NCI-H774 (cell line): ENCODE results near the gene COL4A4.
"Not testable (repeated sequence)": the region's sequence is repeated elsewhere in the genome, so short reads cannot be mapped to it uniquely, and the experiment has no call there.

Source experiments
- DNase-seq: peaks from one replicate; lab custom pipeline; 2025; lab: John Stamatoyannopoulos, UW

The COL4A4 gene

GRCh38 chr2:227115761-227116160 is 48.2 kb downstream of the COL4A4 start:
- no peak for DNase-seq

DNA sequence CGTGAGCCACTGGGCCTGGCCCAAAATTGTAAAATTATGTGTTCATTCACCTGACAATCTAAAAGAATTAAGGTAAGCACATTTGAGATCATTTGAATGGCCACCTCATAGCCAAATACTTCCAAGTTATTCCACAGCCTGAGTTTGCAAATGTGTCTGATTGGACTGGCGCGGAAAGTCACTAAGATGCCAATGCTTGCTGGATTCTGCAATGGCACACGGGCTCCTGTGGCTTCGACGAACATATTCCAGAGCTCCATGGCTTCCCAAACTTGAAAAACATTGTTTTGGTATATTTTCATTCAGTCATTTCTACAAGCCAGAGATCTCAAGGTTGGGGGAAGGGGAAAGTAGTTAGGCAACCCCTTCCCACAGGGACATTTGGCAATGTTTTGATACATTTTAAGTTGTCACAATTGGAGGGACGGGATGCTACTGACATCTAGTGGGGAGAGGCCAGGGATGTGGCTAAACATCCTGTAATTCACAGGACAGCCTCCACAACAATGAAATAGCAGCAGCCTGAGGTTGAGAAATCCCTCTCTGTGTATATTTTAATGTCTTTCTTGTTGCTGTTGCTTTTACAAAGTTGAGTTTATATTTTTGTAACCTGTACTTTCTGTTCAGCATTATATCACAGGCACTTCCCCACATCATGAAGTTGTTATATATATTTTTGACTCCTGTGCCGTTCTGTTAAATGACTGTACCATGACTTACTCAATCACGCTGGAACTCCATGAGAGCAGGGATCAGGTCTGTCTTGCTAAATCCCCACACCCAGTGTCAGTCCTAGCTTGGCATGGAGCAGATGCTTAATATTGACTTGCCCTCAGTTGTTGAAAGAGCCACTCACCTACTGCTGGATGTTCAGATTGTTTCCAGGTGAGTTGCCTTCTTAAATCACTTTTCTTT is 56.9 kb downstream of the COL4A4 start:
- DNase-seq: peak; percentile 9

- DNase-seq: peak; percentile 32
Observed at GRCh38 chr2:227103583-227103982, 60.4 kb downstream of the COL4A4 start.

- DNase-seq: no peak
Observed at GRCh38 chr2:227099340-227099739, 64.7 kb downstream of the COL4A4 start.

DNA sequence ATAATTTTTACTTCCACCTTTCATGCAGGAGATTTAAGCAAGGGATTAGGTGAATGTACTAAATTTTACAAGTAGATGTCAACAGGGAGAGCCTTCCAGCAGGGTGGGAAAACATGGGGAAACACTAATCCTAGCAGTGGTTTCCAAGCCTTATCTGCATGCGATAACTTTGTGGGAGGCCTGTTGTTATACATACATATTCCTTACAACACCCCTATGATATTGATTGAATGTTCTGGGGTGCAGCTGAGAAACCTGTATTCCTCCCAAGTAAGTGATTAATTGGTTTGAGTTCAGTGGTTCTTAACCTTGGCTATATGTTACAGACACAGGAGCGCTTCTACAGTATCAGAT is 65.9 kb downstream of the COL4A4 start:
- DNase-seq: no peak

DNA sequence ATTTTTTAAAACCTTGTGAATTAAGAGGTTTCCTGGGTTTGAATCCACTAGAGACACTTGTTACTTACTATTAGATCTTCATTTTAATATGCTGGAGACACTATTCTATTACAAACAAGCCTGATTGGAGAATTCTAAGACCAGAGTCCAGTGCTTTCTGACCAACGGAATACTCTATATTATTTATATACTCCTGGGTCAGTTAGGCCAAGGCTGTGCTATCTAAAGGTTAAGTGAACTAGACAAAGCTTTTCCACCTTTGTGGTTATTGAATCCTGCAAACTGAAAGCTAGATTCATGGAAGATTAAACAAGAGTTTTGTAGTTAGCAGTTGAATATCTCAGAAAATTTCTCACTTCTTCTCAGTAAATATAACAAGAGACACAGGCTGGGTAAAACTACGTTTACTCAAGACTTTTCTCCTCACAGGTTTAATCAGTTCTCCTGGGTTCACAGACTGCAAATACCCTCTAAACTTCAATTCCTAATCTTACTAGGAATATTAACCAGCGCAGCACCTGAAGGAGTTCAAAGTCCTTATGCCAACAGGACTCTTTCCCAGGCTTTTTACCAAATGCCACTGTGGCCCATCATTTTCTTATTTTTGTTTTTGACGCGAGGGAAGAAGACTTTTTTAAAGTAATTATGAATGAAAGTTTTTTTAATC is 66.4 kb downstream of the COL4A4 start:
- DNase-seq: no peak

- DNase-seq: no peak
Observed at GRCh38 chr2:227095346-227095745, 68.7 kb downstream of the COL4A4 start.

DNA sequence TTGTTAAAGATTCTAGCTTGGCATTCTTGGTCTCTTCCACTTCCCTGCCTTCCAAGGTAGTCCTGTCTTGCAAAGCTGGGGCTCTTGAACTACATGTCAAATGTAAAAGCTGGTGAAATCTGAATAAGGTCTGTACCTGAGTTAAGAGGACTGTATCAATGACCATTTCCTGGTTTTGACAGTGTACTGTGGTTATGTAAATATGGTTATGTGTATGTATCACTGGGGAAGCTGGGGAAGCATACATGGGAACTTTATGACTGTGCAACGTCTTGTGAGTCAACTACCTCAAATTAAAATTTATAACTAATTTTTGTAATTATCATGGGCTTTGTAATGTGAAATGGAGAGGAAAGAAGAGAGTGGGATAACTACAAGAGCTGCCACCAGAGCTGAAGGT is 81.7 kb downstream of the COL4A4 start:
- no peak for DNase-seq

- DNase-seq: no peak
Observed at GRCh38 chr2:227079726-227080125, 84.3 kb downstream of the COL4A4 start.

DNA sequence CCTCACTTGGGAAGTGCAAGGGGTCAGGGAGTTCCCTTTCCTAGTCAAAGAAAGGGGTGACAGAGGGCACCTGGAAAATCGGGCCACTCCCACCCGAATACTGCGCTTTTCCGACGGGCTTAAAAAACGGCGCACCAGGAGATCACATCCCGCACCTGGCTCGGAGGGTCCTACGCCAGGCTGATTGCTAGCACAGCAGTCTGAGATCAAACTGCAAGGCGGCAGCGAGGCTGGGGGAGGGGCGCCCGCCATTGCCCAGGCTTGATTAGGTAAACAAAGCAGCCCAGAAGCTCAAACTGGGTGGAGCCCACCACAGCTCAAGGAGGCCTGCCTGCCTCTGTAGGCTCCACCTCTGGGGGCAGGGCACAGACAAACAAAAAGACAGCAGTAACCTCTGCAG is 98.9 kb downstream of the COL4A4 start:
- DNase-seq: not testable (repeated sequence)

GRCh38 chr2:227058888-227059399 is 105.1 kb downstream of the COL4A4 start:
- DNase-seq: no peak

DNA sequence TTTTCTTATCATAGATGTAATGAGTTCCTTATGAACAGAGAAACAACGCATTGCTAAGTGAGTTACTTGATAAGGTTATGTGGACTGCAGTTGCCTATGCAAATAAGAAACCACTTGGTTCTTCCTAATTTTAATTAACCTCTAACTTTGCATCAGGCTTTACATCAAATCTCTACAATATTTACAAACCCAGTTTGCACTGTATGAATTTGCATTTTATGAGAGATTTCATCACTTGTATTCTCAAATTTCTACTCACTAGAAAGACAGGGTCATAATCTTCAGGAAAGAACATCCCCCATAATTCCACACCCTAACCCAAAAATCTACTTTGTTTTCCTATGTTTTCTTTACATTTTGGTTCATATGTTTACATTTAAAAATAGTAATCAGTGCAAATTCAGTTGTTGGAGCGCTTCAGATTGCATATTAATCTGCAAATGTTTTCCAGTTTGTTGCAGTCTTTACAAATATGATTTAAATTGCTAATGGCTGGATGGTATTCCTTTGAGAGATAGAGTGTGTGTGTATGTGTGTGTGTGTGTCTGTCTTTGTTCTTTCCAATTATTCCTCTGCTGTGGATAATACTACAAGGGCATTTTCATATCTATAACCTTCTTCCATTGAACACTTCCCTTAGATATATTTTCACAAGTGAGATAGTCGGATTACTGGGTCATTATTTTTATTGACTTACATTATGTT is 106.1 kb downstream of the COL4A4 start:
- DNase-seq: no peak

DNA sequence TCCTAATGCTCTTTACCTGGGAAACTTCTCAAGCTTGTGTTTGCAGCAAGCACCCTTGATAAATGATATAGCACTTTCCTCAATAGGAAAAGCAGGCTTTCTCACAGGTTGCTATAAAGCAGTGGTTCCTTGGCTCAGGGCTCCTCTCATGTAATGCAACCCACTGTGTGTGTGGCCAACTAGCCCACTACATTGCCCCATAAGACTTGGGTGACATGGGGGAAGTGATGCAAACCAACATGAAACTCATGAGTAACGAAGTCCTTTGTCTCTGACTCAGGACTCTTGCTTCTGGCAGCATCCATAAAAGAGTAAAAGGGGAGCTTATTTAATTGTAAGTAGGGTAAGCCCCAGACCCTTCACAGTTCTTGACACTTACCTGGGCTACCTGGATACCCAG is 106.9 kb downstream of the COL4A4 start:
- DNase-seq: no peak

- DNase-seq: no peak
Observed at GRCh38 chr2:227054006-227054405, 110.0 kb downstream of the COL4A4 start.

DNA sequence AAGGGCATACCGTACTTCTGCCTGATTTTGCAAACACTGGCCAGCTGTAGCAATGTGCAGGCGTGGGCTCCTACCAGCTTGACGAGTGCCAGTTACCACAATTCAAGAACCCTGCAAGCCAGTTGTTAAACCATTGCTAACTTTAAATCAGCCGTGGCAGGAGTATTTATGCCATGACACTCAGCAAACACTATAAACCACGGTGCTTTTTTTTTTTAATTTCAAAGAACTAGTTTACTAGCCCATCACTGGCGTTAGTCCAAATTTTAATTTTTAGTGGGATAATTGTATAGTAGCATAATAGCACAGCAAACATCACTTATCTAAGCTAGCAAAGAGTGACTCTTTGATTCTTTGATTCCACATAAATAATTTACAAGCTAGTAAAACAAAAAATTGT is 111.1 kb downstream of the COL4A4 start:
- peak; percentile 89 for DNase-seq

GRCh38 chr2:227043981-227044380 is 120.0 kb downstream of the COL4A4 start:
- DNase-seq: no peak

DNA sequence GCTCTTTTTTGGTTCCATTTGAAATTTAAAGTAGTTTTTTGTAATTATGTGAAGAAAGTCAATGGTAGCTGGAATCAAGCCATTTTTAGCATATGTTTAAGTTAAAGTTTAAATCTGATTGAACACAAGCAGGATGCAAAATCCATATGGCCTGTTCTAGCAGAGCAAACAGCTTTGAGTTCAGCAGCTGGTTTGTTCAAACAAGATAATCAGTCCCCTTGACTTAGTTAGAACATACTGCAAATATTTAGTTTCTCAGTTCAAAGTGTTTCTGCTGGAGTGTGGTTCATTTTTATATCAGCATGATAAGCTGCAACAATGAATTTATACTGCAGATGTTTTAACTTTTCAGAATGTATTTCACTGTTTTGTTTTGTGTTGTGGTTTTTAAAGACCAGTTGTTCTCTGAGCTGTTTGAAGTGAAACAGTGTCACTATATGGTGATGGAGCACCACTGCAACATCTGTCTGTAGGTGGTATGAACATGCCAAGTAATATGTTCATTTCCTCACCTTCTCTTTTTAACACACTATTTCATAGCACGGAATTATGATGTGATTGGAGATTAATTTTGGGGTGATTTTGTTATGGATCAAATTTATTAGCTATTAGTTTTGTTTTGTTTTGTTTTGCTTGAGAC is 125.3 kb downstream of the COL4A4 start:
- peak; percentile 51 for DNase-seq

- DNase-seq: no peak
Observed at GRCh38 chr2:227036527-227036926, 127.5 kb downstream of the COL4A4 start.

GRCh38 chr2:227035711-227036367 is 128.2 kb downstream of the COL4A4 start:
- no peak for DNase-seq

DNA sequence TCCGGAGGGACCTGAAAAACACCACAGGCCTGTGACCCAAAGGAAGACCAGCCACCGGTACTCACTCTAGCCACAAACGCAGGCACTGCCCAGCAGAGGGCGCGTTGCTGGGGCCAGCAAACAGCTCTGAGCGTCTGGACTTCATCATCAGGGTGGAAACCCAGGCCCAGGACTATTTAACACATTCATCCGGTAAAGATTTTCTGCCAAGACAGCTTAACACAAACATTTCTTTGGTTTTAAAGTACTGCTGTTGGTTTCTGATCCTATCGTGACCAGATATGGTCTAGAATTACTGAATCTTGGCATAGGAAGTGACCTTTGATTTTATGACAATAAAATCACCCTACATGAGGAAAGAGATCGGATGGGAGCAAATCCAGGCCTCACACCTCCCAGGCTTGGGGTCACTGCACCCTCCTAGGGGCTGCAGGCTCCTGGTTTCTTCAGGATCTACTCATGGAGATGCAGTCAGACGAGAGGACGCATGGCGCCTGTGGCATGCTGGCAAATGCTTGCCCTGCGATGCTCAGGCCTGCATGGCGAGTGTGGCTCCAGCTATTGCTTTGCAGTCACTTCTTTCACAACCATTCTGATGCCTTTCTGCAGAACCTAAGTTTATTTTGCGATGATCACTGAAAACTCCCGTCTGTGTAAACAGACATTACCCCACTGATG is 130.4 kb downstream of the COL4A4 start:
- DNase-seq: peak; percentile 9

DNA sequence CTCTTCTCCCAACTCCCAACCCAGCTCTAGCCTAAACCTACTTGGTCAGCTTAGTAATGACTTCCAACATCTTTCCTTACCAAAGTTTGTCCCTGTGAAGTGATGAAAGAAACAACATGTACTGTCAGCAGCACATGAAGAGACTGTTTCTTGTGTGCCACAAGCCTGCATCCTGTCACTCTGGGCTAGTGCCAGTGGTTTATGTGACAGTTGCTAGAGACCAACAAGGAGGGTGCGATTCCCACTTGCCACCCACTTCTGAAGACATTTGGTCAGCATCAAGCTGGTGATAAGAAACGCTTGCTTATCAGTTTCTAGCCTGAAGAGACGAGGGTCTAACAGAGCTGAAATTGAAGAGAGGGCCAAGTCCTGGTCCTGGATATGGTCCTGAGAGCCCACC is 132.6 kb downstream of the COL4A4 start:
- no peak for DNase-seq
